ENCODE results near the gene P2RX5.

The P2RX5 gene

GRCh38 chr17:3632287-3632686 is 63.7 kb downstream of the P2RX5 start:
- Histone ChIP-seq H3K36me3 (ENCODE audit: low read length) (no peaks in the 10 kb centered on the region), H3F3A (ENCODE audit: insufficient read depth) (no peaks in the 10 kb centered on the region), H2AFZ (ENCODE audit: low read depth, low read length, severe bottlenecking) (no peak overlapping the region), H3K9me3 (ENCODE audit: insufficient read depth, low read length) (no peaks in the 10 kb centered on the region), H3K4me3 (ENCODE audit: insufficient read depth, low read length, poor library complexity, severe bottlenecking) (no peak overlapping the region), H3K9me2 (replicated peaks; ENCODE audit: insufficient read depth, low read length) (no peaks in the 10 kb centered on the region), H3K79me2 (ENCODE audit: insufficient read depth, low read length) (peaks cover 14% of the 10 kb centered on the region; the same call in 1 of the 2 replicates), H3K9ac (ENCODE audit: low read length) (no peak overlapping the region), H3K4me2 (ENCODE audit: low read depth, low read length, poor library complexity, severe bottlenecking) (no peak overlapping the region), H3K27ac (ENCODE audit: low read depth, low read length) (no peak overlapping the region), H3K27me3 (ENCODE audit: low read length) (no peaks in the 10 kb centered on the region), H4K20me1 (ENCODE audit: low read depth, low read length) (no peaks in the 10 kb centered on the region)
- TF ChIP-seq, protein P1, sequence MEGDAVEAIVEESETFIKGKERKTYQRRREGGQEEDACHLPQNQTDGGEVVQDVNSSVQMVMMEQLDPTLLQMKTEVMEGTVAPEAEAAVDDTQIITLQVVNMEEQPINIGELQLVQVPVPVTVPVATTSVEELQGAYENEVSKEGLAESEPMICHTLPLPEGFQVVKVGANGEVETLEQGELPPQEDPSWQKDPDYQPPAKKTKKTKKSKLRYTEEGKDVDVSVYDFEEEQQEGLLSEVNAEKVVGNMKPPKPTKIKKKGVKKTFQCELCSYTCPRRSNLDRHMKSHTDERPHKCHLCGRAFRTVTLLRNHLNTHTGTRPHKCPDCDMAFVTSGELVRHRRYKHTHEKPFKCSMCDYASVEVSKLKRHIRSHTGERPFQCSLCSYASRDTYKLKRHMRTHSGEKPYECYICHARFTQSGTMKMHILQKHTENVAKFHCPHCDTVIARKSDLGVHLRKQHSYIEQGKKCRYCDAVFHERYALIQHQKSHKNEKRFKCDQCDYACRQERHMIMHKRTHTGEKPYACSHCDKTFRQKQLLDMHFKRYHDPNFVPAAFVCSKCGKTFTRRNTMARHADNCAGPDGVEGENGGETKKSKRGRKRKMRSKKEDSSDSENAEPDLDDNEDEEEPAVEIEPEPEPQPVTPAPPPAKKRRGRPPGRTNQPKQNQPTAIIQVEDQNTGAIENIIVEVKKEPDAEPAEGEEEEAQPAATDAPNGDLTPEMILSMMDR (IDR thresholded peaks at IDR 0.05; ENCODE audit: insufficient read depth, low read length, poor library complexity, severe bottlenecking), result no peak
- no peak for TF ChIP-seq EZH2phosphoT487 (conservative IDR thresholded peaks at IDR 0.05; ENCODE audit: low read length)

DNA sequence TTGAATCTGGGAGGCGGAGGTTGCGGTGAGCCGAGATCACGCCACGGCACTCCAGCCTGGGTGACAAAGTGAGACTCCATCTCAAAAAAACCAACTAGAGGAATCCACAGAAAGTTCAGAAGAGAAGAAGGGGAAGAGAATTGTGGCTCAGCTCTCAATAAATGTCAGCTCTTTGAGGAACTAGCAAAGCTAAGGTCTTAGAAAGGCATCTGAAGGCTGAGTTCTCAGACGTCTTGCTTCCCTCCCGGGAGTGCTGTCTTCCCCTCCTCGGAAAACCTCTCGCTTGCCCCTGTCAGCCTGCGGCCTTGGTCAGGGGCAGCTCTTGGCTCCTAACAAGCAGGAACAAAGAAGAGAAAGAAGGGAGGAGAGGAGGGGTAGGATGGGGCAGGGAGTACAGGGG is 65.2 kb downstream of the P2RX5 start:
- Histone ChIP-seq H3K9me3 (ENCODE audit: insufficient read depth, low read length) (no peaks in the 10 kb centered on the region), H2AFZ (ENCODE audit: low read depth, low read length, severe bottlenecking) (no peak overlapping the region), H3K36me3 (ENCODE audit: low read length) (no peaks in the 10 kb centered on the region), H3K27me3 (ENCODE audit: low read length) (no peaks in the 10 kb centered on the region), H3K9ac (ENCODE audit: low read length) (no peak overlapping the region), H3K27ac (ENCODE audit: low read depth, low read length) (no peak overlapping the region), H3K79me2 (ENCODE audit: insufficient read depth, low read length) (peaks cover 14% of the 10 kb centered on the region; the same call in 1 of the 2 replicates), H3K4me3 (ENCODE audit: insufficient read depth, low read length, poor library complexity, severe bottlenecking) (no peak overlapping the region), H3F3A (ENCODE audit: insufficient read depth) (no peaks in the 10 kb centered on the region), H3K9me2 (replicated peaks; ENCODE audit: insufficient read depth, low read length) (no peaks in the 10 kb centered on the region), H3K4me2 (ENCODE audit: low read depth, low read length, poor library complexity, severe bottlenecking) (no peak overlapping the region), H4K20me1 (ENCODE audit: low read depth, low read length) (no peaks in the 10 kb centered on the region)
- TF ChIP-seq, protein P1 (IDR thresholded peaks at IDR 0.05; ENCODE audit: insufficient read depth, low read length, poor library complexity, severe bottlenecking), result no peak

GRCh38 chr17:3627769-3628167 is 68.2 kb downstream of the P2RX5 start:
- no peaks in the 10 kb centered on the region for H3K27me3 ChIP-seq (ENCODE audit: low read length)
- no peaks in the 10 kb centered on the region for H3K36me3 ChIP-seq (ENCODE audit: low read length)
- H4K20me1 ChIP-seq (ENCODE audit: low read depth, low read length), result no peaks in the 10 kb centered on the region

More at GRCh38 chr17:3627769-3628167, 68.2 kb downstream of the P2RX5 start:
- TF ChIP-seq, protein P1 (IDR thresholded peaks at IDR 0.05; ENCODE audit: insufficient read depth, low read length, poor library complexity, severe bottlenecking), result no peak
- no peak for TF ChIP-seq EZH2phosphoT487 (conservative IDR thresholded peaks at IDR 0.05; ENCODE audit: low read length)
- Histone ChIP-seq H3K4me3 (ENCODE audit: insufficient read depth, low read length, poor library complexity, severe bottlenecking) (no peak overlapping the region), H3K4me2 (ENCODE audit: low read depth, low read length, poor library complexity, severe bottlenecking) (no peak overlapping the region), H3F3A (ENCODE audit: insufficient read depth) (no peaks in the 10 kb centered on the region), H2AFZ (ENCODE audit: low read depth, low read length, severe bottlenecking) (no peak overlapping the region), H3K9me3 (ENCODE audit: insufficient read depth, low read length) (no peaks in the 10 kb centered on the region), H3K79me2 (ENCODE audit: insufficient read depth, low read length) (peaks cover 3% of the 10 kb centered on the region; the same call in 1 of the 2 replicates), H3K9ac (ENCODE audit: low read length) (no peak overlapping the region), H3K27ac (ENCODE audit: low read depth, low read length) (no peak overlapping the region), H3K9me2 (replicated peaks; ENCODE audit: insufficient read depth, low read length) (no peaks in the 10 kb centered on the region)
